ENCODE data around the gene ASTN2.
"Not testable (repeated sequence)": the region's sequence is repeated elsewhere in the genome, so short reads cannot be mapped to it uniquely, and the experiment has no call there.

Gene ASTN2

GRCh38 chr9:116692616-116693015, 722.2 kb downstream of the ASTN2 start:
- no peak for DNase-seq

GRCh38 chr9:116691607-116692006, 723.2 kb downstream of the ASTN2 start:
- DNase-seq: no peak

GRCh38 chr9:116690805-116691204, 724.1 kb downstream of the ASTN2 start:
- not testable (repeated sequence) for DNase-seq

GRCh38 chr9:116689486-116690032, 725.3 kb downstream of the ASTN2 start:
- no peak for DNase-seq

- no peak for DNase-seq
Measured at GRCh38 chr9:116688806-116689485, 725.9 kb downstream of the ASTN2 start.

- no peak for DNase-seq
Measured at GRCh38 chr9:116687754-116688135, 727.1 kb downstream of the ASTN2 start.

- peak; percentile 90 for DNase-seq
Measured at GRCh38 chr9:116687074-116687753, 727.6 kb downstream of the ASTN2 start, which contains the start of gene TRIM32. Gene TRIM32, plus strand, starts transcription at chr9:116687305. Its CDS starts 10,438 bp downstream, at chr9:116697743.

GRCh38 chr9:116686693-116687073, 728.2 kb downstream of the ASTN2 start:
- no peak for DNase-seq

- no peak for DNase-seq
Measured at GRCh38 chr9:116686135-116686534, 728.7 kb downstream of the ASTN2 start.

GRCh38 chr9:116685166-116685565, 729.7 kb downstream of the ASTN2 start:
- no peak for DNase-seq

- no peak for DNase-seq
Measured at GRCh38 chr9:116683535-116683934, 731.3 kb downstream of the ASTN2 start.

- DNase-seq: no peak
Measured at GRCh38 chr9:116674210-116674980, 740.5 kb downstream of the ASTN2 start.

- DNase-seq: peak; percentile 31
Measured at GRCh38 chr9:116673375-116673774, 741.5 kb downstream of the ASTN2 start.

- no peak for DNase-seq
Measured at GRCh38 chr9:116671605-116672004, 743.3 kb downstream of the ASTN2 start.

GRCh38 chr9:116668970-116669695, 745.7 kb downstream of the ASTN2 start:
- no peak for DNase-seq

- no peak for DNase-seq
Measured at GRCh38 chr9:116663581-116663980, 751.3 kb downstream of the ASTN2 start.

GRCh38 chr9:116662646-116663310, 752.1 kb downstream of the ASTN2 start:
- no peak for DNase-seq

GRCh38 chr9:116661037-116661954, 753.6 kb downstream of the ASTN2 start:
- peak; percentile 70 for DNase-seq

GRCh38 chr9:116658265-116658664, 756.6 kb downstream of the ASTN2 start:
- no peak for DNase-seq

GRCh38 chr9:116656977-116657376, 757.9 kb downstream of the ASTN2 start:
- DNase-seq: no peak

- DNase-seq: no peak
Measured at GRCh38 chr9:116656501-116656971, 758.3 kb downstream of the ASTN2 start.

All from fibroblast of skin of back (primary cell).